NCI-H146 treated with DMSO at 0.1 percent for 48 hours (cell line): ENCODE measurements around the gene DHX58.

Experiments
- DNase-seq: peaks from one replicate; lab custom pipeline; 2025; ENCODE audit not compliant: unreplicated experiment; lab: John Stamatoyannopoulos, UW

Gene DHX58

DNA sequence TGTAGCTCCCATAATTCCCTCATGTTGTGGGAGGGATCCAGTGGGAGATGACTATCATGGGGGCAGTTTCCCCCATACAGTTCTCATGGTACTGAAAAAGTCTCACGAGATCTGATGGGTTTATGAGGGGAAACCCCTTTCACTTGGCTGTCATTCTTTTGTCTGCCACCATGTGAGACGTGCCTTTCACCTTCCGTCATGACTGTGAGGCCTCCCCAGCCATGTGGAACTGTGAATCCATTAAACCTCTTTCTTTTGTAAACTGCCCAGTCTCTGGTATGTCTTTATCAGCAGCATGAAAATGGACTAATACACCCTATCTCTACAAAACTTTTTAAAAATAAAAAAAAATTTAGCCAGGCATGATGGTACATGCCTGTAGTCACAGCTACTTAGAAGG, 55.9 kb downstream of the DHX58 start:
- DNase-seq: no peak

DNA sequence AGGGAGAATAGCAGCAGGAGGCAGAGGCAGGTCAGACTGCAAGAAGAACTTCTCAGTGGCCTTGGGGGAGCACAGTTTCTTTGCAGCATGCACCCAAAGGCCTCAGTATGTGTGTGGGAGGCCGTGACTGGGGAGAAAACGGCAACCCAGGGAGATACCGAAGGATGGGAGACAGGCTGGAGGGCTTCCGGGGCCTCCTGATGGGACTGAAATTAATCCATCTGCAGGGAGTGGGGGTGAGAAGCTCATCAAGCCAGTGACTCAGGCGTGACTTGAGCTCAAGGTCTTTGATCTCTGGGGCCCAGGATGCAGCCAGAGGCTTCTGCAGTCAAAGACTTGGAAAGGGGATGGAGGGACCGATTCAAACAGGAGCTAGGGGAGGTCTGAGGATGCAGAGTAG, 57.0 kb downstream of the DHX58 start:
- no peak for DNase-seq

DNA sequence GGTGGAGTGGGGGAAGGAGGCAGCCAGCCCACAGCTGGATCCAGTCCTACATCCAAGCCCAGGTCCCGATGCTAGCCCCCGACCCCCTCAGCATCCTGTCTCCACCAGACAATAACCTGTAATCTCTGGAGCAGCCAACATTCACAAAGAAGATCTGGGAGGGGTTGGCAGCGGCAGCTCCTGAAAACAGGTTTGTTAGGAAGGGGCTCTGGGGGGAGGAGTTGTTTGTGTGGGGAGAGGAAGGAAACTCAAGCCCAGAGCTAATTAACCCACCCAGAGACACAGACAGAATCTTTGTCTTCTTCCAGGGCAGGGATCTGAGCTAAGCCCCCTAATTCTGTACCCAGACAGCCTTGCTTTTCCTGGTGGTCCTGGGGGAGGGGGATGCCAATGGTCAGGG, 57.5 kb downstream of the DHX58 start:
- no peak for DNase-seq

DNA sequence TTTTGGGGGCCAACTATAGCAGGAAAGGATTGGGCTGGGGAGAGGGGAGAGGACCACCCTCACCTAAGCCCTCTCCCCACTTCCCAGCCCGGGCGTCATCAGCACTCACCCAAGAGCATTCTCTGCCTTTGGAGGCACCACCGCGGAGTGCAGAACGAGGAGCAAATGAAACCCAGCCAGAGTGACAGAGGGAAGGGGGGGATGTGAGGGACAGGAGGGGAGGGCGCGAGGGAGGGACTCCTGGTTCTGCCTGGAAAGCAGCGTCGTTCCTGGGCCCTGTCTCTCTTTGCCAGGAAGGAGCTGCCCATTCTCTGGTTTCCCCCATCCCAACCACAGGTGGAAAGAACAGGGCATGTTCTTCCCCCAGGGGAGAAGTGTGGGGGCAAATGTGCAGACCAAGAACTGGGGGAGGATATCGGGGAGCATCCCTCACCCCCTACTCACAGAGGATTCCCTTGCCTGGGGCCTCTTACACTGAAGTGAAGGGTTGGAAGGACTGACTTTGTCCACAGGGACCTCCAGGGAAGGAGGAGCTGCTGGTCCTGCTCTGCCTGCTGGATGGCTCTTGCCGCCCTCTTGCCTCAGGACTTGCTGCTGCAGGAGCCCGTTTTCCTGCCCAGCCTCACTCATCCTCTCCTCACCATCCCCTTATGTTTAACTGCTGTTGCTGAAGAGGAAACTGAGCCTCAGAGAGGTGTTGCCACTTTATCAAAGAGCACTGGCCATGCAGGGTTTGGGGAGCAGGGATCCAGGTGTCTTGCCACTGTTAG, 58.6 kb downstream of the DHX58 start:
- DNase-seq: no peak

DNA sequence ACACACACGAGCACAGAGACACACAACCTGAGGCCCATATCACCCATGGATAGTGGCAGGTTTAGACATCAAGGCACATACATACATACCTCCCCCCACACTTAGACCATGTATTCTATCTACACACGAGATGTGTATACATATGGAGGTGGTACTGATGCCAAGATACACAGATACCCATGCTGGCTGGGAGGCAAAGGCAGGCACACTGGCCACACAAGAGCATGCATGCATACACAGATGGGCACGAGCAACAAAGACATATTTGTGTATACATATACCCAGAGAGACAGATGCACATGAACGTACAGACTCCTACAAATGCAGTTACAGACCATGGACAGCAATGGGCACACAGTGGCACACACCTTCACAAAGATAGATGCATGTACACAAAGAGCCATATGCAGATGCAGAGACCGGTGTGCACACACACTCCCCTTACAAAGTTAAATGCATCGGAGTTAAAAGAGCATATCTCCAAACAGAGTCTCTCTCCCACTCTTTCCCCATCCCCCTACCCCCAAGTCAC, 60.1 kb downstream of the DHX58 start:
- DNase-seq: no peak

DNA sequence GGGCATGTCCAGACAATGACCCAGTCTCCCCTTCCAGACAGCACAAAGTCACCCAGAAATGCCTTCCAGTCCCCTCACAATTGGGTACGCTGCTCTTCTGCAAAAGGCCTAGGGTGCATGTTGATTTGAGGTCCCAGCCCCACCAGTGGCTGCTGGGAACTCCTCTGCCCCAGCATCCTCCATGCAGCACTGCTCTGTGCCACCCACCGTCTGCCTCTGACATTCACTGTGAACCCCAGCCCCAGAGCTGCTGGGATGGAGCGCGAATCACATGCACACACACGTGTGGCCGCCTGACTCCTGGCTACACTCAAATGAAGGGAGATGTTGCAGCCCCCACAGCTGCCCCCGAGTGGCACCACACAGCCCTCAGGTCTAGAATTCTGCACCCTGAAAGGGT, 60.9 kb downstream of the DHX58 start:
- no peak for DNase-seq
